Epithelial cell of prostate (primary cell): ENCODE data around the gene RAB6B.

Experiments
- DNase-seq: peaks from one replicate; pipeline ENCODE4 v3.0.0-alpha.2; 2011; ENCODE audit warnings: low read depth, low spot score
- H3K27ac ChIP-seq: fragments of 450-650 bp; 2 replicates; pipeline ENCODE4 v1.5.1; 2017; ENCODE audit warnings: mild to moderate bottlenecking

Gene RAB6B

DNA sequence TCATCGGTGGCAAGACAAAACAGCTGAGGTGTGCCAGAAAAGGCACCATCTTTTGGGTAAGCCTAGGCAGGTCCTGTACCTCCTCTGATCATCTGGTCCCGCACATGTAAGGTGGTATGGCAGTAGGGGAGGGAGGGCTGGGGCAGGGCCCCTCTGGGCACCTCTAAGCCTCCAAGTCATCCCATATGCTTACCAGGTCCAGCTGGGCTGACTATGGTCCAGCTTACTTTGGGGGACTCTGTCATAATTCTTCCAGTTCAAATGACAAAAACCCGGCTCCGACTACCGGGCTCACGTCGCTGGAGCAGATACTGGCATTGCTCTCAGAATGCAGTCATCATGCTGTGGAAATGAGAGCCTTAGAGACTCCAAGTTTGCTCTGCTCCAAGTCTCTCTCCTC, 1.9 kb upstream of the RAB6B start:
- no peak overlapping the region for H3K27ac ChIP-seq
- no peak for DNase-seq

DNA sequence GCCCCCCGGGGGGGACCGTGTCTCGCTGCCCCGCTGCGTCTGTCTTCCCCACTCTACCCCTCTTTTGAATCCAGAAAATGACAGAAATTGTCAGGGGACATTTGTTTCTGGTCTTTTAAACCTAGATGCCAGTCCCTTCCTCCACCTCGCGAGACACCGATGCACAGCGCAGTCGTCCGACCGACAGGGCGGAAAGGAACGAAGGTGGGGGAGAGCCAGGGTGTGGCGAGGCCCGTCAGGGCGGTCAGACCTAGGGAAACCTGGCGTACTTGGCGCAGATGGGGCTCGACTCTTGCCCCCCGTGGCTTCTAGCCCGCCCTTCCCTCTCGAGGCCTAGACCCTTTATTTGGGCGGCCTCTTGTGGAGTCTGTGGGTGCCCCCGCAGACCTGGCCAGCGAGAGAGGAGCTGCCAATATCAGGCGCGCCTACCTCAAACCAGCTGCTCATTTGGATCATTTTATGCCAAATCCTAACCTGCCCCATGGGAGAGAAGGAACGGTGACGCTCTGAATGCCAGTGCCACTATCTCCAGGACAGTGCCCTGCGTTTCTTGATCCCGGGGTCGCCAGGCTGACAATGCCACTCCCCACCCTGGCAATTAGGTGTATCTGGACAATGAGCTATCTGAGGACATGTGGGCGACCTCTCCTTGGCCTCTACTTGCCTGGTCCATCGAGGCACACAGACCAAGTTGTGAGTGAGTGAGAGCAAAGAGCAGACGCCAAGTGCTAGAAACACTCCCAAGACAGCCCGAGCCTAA, 500 bp upstream of the RAB6B start:
- no peak overlapping the region for H3K27ac ChIP-seq
- DNase-seq, result no peak

DNA sequence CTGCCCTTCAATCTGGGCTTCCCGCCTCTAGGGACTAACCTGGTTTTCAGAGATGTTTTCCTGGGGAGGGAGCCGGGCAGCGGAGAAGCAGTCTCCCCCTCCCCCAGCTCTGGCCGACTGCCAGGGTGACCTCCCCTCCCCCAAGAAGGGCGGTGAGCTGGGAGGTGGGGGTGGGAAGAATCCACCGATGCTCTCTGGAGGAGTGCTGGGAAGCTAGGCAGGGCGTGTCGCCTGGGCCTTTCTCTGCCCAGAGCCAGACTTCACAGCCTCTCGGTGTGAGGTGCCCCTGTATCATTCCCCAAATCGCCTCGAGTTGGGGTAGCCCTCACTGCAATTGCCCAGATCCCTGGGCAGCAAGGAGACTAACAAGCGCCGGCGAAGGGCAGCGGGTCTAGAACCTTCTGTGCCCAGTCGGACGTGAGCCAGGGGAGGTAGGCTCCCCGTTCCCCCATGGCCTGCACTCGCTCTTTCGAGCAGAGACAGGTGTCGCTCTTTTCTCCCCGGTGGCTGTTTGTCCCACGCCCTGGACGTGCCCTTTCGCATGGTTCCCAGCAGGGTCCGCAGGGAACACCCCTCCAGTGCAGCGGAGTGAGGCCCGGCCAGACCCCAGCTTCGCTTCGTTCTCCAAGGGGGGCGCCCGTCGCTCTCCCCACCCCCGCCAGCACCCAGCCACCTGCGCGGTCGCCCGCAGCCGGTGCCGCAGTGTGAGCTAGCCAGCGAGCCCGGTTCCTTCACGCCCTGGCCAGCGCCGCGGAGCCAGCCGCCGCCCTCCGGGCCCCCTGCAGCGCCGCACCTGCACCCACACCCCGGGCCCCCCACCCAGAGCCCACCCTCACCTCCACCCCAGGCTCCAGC, 1.1 kb downstream of the RAB6B start:
- no peak for DNase-seq
- H3K27ac ChIP-seq, result no peak overlapping the region

GRCh38 chr3:133893683-133894352, 1.9 kb downstream of the RAB6B start:
- no peak for DNase-seq
- no peak overlapping the region for H3K27ac ChIP-seq

DNA sequence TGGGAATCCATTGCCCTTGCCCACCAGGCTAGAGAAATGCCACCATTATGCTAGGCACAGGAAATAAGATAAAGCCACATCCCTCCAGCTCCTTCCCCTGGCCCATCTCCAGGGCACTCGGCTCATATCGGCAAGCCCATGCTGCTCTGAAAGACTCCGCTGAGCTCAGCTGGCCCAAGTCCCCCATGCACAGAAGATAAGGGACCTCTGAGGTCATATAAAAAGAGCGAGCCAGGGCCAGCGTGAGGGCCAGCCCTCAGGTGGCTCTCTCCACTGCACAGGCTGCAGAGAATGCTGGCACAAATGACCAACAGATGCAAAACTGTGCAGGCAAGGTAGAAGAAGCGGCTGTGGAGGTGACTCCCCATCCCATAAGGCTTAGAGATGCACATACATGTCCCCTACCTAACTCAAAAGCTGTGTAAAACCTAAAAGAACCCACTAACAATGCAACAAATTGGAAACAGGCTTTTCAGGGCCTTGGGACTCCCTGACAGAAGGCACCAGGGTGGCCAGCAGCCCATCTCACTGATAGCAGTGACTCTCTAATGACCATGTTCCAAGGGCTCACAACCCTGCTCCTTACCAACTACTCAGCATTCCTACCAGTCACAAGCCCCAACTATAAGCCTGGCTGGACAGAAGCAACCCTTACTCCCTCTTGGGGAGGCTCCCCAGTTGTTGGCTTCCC, 3.0 kb downstream of the RAB6B start:
- DNase-seq, result no peak
- no peak overlapping the region for H3K27ac ChIP-seq

DNA sequence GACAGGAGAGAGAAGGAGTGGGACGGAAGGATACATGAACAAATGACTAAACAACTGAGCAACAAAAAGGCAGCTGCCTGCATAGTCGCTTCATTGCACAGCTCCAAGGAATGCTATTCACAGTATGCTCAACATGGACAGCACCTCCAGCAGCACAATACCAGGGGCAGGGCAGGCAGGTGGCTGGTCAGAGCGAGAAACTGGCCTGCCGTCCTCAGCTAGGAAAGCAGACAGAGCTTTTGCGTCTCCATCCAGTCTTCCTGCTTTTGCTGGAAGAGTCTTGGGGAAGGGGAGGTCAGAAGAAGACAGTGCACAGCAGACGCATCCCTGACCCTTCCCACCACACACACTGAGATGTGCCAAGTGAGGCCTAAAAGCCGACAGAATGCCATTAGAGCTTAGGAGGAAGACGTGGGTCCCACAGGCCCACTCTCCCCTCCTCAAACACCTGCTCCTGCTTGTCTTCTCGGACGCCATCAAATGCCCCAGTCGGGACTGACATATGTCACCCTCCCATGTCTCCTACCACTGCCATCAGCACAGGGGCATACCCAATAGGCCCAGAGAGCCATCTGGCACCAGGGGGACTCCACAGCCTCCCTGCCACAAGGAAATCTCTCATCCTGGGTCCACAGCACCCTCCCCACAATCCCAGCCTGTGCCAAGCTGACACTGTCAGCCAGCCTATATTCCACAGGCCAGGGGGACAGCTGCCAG, 3.9 kb downstream of the RAB6B start:
- DNase-seq, result no peak
- H3K27ac ChIP-seq, result no peak overlapping the region

GRCh38 chr3:133890972-133891644, 4.6 kb downstream of the RAB6B start:
- no peak for DNase-seq
- H3K27ac ChIP-seq, result no peak overlapping the region

DNA sequence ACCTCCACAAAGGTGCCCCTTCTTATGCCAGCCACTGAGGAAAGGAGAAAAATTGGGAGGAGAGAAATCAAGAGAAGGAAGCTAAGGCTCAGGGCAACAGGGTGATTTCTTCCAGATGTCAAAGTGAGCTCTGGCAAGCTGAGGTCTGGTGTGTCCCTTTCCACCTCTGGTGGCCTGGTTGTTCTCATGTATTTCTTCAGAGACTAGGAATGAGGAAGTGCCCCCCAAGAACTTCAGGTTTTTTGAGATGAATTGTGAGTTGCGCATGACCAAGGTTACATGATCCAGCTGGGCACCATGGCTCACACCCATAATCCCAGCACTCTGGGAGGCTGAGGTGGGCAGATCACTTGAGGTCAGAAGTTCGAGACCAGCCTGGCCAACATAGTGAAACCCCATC, 5.6 kb downstream of the RAB6B start:
- DNase-seq, result no peak
- no peak overlapping the region for H3K27ac ChIP-seq

DNA sequence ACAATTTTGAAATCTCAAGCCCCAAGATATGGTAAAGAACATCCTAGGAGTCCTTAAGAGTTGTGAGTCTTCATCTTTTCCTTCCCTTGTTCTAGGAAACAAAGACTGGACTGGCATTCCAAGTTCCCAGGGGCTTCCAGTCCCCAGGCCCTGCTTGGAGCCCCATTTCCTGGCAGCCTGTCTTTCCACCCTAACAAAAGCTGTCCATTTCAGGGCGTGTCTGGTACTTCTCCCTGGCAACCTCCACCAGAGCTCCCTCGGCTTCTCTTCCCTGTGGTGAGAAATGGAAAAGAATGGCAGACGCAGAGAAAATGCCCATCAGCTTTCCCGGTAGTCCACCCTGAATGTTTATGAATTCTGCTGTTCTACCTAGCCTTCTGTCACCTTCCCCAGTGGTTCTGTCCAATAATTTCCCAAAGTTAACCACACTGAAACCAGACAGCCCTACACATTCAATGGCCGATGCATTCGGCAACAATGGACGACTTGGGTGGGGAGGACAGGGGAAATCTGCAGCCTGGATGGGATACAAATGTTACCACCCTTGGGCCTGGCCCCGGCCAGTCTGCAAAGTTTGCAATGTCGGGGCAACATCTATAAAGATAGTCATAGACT, 6.8 kb downstream of the RAB6B start:
- H3K27ac ChIP-seq, result no peak overlapping the region
- no peak for DNase-seq

DNA sequence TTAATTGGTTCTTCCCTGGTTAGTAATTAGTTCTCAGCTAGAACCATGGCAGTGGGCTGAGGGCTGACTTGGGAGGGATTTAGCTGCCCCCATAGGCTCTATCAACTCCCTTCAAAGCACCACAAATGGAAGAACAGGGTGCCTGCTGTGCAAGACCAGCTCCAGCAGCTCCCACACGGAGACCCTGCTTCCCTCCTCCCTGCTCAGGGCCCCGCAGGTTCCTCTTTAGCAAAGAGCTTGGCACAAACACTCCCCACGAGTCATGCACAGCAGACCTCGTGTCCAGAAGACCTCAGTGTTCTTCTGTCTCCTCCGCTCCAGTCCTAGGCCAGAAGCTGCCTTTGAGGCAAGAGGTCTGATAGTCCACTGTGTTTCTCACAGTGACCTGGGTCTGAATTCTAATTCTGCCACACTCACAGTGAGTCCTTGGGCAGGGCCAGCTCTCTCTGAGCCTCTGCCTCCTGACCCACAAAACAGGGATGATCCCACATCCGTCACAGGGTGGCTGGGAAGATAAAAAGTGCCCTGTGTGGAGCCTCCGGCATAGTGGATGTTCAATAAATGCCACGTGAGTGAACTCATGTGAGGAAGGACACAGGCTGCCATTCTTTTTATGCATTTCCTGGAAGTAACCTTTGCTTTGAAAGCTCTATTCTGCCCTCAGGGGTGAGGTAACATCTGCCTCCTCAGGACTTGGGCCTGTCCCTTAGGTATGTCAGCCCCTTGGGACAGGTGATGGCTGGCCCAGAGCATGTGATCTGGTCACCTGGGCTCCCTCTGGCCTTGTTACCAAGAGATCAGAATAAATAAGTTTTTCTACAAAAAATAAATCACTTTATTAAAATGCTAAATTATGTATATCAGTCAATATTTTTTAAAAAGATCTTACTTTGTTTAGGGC, 7.6 kb downstream of the RAB6B start:
- no peak overlapping the region for H3K27ac ChIP-seq
- DNase-seq, result no peak

- H3K27ac ChIP-seq, result no peak overlapping the region
These were observed 8.4 kb downstream of the RAB6B start for GRCh38 chr3:133887074-133887802.

GRCh38 chr3:133886031-133886722, 9.5 kb downstream of the RAB6B start:
- no peak overlapping the region for H3K27ac ChIP-seq
- DNase-seq, result no peak

More at GRCh38 chr3:133887074-133887802, 8.4 kb downstream of the RAB6B start:
- no peak for DNase-seq

- DNase-seq, result no peak
- no peak overlapping the region for H3K27ac ChIP-seq
These were observed 10.6 kb downstream of the RAB6B start for GRCh38 chr3:133884887-133885711.

DNA sequence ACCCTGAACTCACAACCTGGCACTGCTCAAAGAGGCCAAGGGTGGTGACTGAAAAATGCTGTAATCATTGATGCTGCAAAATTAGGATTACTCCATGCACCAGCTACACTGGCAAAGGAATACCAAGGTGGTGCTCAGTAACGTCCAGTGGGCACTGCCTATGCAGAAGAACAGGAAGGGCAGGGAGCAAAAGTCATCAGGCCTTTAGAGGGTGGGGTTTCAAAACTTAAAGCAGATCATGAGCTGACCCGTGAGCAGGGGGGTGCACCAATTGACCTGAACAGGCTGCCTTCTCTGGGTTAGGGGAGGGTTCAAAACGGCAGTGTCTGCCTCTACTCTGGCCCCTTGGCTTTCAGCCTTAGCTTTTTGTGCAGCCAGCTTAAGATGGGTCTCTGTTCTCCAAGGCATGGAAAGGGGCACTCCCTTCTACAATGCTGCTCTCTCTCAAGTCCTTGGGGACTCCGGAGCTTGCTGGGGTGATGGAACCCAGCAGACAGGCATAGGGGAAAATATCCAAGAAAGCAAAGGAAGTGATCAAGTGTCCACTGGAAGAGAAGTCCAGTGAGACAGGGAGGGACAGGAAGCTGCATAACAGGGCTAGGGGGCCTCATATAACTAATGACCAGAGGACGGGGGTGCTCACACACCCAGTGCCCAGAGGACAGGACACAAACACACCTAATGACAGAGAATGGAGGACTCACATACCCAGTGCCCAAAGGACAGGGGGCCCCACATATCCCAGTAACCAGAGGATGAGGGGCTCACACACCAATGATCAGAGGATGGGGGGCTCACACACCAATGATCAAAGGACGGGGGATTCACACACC, 11.4 kb downstream of the RAB6B start:
- no peak for DNase-seq
- no peak overlapping the region for H3K27ac ChIP-seq

DNA sequence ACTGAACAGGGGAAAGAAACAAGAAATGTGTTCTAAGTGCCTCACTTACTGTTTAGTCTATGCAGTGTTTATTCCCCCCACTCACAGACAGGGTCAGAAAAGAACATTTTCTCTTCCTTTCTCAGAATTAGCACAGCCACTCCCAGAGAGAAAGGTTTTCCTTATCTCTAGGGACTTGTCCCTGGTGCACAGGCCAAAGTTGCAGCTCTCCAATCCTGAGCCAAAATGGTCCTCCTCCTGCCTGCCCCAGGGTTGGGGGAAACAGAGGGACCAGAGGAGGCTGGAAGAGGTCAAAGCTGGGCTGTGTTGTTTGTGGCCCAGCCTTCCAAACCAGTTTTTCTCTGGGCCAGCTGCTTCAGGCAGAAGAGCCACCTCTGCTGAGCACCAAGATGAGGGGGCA, 12.0 kb downstream of the RAB6B start:
- no peak overlapping the region for H3K27ac ChIP-seq

More for the DNA sequence above, 12.0 kb downstream of the RAB6B start:
- DNase-seq, result no peak
